Testis (tissue), 3 donors: ENCODE results near the gene TLK1. TPM values are rescaled to one million over a fixed set of nuclear protein-coding genes. Genes with fewer than 3 reads are reported as not detected.
"Not testable (repeated sequence)": the region's sequence is repeated elsewhere in the genome, so short reads cannot be mapped to it uniquely, and the experiment has no call there.

Source experiments
- DNase-seq: peaks from one replicate; pipeline ENCODE4 v3.0.0-alpha.2; 2019
- H3K27ac ChIP-seq, 2 donors: fragments of 200-600 bp; sonication (generic); one replicate each; pipeline ENCODE4 v1.5.1; 2019
- H3K27me3 ChIP-seq: fragments of 200-600 bp; sonication (generic); one replicate; pipeline ENCODE4 v1.5.1; 2019
- H3K36me3 ChIP-seq: fragments of 200-600 bp; sonication (generic); one replicate; pipeline ENCODE4 v1.5.1; 2017; ENCODE audit warnings: low read depth; ENCODE audit errors: missing control alignments
- H3K4me1 ChIP-seq: fragments of 200-600 bp; sonication (generic); one replicate; pipeline ENCODE4 v1.5.1; 2019
- H3K4me3 ChIP-seq, 2 donors: fragments of 200-600 bp; sonication (generic); one replicate each; pipeline ENCODE4 v1.5.1; 2017 to 2019
- H3K9me3 ChIP-seq: fragments of 200-600 bp; sonication (generic); one replicate; pipeline ENCODE4 v1.5.1; 2017
- POLR2A ChIP-seq: fragments of 450-650 bp; IDR thresholded peaks from one replicate; pipeline ENCODE4 v1.6.1; 2017; ENCODE audit warnings: antibody characterized with exemption, mild to moderate bottlenecking, moderate library complexity
- WGBS, 2 donors: methylation state at CpG; one replicate each; pipeline ENCODE4 v1.1.5; 2018; 5-methylcytosine and 5-hydroxymethylcytosine counted together
- intact Hi-C: fragments of 100-400 bp; cut with DNase I; formaldehyde crosslinking; loops from one replicate; pipeline ENCODE4 v1.15.1; 2023; ENCODE audit warnings: low total_unique reads
- polyA plus RNA-seq: library from polyadenylated mRNA; stranded (reverse); fragments of 350-450 nt; fragmentation: Illumina TruSeq; extraction: RNeasy Lipid Tissue Mini Kit (QIAGEN cat#74804); gene quantifications from one replicate; pipeline ENCODE4 v1.2.3, GENCODE V29; 2014; ENCODE audit warnings: low read depth, low replicate concordance; ENCODE audit not compliant: insufficient read depth
- total RNA-seq, 2 donors: library from RNA; depleted of rRNA; stranded (reverse); fragments of >200 nt; gene quantifications; one replicate each; pipeline ENCODE4 v1.2.3, GENCODE V29; 2016
- TF ChIP-seq, protein P1 (sequence below), 3 experiments: fragments of 450-650 bp in 2 of 3; fragments of 200-600 bp in 1 of 3; sonication (generic) in 1 of 3; IDR thresholded peaks; one replicate each; pipeline ENCODE4 v1.5.1; 2016 to 2019; ENCODE audit warnings: antibody characterized with exemption in 3 of 3, mild to moderate bottlenecking in 2 of 3, moderate library complexity in 1 of 3

The TLK1 gene
- total and polyA plus RNA-seq, 3 donors from 2014 or later: 36.8 to 112 (median 110) TPM

DNA sequence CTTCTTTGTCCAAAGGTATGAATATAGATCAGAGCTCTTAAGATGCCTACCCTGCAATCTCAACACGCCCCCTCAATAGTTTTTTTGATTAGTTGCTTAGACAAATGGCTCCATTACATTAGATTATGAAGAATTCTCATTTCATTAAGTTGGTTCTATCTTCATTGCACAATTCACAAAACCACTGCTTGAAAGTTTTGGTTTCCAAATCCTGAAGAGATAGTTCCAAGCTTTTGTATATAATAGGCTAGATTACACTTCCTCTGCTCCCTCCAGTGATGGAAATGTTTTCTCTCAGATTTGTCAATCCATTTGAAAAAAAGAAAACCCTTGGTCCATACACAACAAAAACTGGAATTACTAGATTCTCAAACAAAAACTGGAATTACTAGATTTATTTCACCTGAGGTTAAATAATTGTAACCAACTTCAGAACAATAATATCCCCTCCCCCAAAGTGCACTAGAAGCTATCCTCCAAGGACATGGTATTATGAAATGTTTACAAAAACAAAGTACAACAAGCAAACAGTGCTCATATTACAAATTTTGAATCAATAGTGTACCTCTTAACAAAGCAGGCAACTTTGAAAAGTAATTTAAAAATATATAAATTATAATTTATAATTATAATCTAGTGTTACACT lies 6.8 kb upstream of the TLK1 start:
- Histone ChIP-seq H3K27ac (no peak overlapping the region), H3K4me1 (peaks cover 7% of the 10 kb centered on the region), H3K27me3 (no peaks in the 10 kb centered on the region), H3K4me3 (no peak overlapping the region), H3K36me3 (no peaks in the 10 kb centered on the region), H3K9me3 (no peaks in the 10 kb centered on the region)
- WGBS, 2 donors: 81 to 89% methylated on average over 1 of the region's 1 CpG
- TF ChIP-seq, protein P1, sequence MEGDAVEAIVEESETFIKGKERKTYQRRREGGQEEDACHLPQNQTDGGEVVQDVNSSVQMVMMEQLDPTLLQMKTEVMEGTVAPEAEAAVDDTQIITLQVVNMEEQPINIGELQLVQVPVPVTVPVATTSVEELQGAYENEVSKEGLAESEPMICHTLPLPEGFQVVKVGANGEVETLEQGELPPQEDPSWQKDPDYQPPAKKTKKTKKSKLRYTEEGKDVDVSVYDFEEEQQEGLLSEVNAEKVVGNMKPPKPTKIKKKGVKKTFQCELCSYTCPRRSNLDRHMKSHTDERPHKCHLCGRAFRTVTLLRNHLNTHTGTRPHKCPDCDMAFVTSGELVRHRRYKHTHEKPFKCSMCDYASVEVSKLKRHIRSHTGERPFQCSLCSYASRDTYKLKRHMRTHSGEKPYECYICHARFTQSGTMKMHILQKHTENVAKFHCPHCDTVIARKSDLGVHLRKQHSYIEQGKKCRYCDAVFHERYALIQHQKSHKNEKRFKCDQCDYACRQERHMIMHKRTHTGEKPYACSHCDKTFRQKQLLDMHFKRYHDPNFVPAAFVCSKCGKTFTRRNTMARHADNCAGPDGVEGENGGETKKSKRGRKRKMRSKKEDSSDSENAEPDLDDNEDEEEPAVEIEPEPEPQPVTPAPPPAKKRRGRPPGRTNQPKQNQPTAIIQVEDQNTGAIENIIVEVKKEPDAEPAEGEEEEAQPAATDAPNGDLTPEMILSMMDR (IDR thresholded peaks at IDR 0.05): no peak
- no peak for TF ChIP-seq POLR2A
- intact Hi-C loops: no loop called here
- DNase-seq: no peak

DNA sequence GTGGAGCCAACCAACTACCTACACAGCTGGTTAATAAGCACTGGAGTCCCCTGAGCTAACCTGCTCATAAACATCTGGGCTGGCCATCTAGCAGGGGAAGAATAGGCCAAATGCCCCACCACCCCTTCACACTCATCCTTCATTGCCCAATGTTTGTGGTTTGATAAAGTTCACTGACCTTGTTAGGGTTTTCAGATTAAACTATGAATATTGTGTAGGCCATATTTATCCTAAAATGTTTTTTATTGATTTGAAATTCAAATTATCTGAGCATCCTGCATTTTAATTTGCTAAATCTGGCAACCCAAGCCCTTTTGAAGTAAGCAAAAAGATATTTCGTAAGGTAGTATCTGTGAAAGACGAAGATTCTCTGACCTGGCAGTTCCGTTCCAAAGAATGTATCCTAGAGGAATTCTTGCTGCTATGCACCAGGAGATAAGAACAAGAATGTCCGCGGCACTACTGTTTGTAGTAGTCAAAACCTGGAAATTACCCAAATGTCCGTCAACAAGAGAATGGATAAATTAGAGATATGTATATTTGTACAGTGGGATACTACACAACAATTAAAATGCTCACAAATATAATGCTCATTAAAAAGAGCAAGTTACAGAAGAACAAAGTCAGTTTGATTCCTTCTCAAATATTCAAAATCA lies 5.8 kb upstream of the TLK1 start:
- H3K36me3 ChIP-seq: no peaks in the 10 kb centered on the region
- no peak overlapping the region for H3K27ac ChIP-seq
- intact Hi-C loops: no loop called here
- 62 to 70% methylated on average over 6 of the region's 6 CpGs for WGBS, 2 donors
- no peaks in the 10 kb centered on the region for H3K9me3 ChIP-seq
- no peak for DNase-seq
- no peak for TF ChIP-seq POLR2A
- TF ChIP-seq, protein P1 (IDR thresholded peaks at IDR 0.05): no peak
- no peaks in the 10 kb centered on the region for H3K27me3 ChIP-seq
- peaks cover 13% of the 10 kb centered on the region for H3K4me1 ChIP-seq
- H3K4me3 ChIP-seq: no peak overlapping the region

DNA sequence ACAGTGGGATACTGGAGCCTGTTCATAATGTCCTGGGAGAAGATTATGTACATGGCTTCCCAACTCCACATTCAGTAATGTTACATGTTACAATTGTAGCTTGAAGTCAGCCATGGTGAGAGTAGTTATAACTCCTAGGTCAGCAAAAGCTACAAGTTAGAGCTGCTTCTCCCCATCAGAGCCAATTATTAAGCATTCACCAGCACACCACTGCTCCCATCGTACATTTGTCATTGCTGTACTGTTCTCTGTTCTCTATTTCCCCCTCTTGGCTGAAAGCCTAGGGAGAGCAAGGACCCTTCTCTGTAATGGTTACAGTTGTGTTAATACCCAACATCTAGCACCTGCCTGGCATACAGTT lies 5.3 kb upstream of the TLK1 start:
- Histone ChIP-seq H3K4me1 (peaks cover 13% of the 10 kb centered on the region), H3K9me3 (no peaks in the 10 kb centered on the region), H3K36me3 (no peaks in the 10 kb centered on the region), H3K27me3 (no peaks in the 10 kb centered on the region), H3K27ac (no peak overlapping the region), H3K4me3 (no peak overlapping the region)
- no peak for TF ChIP-seq POLR2A
- DNase-seq: no peak
- 80 to 83% methylated on average over 1 of the region's 1 CpG for WGBS, 2 donors
- intact Hi-C loops: no loop called here

DNA sequence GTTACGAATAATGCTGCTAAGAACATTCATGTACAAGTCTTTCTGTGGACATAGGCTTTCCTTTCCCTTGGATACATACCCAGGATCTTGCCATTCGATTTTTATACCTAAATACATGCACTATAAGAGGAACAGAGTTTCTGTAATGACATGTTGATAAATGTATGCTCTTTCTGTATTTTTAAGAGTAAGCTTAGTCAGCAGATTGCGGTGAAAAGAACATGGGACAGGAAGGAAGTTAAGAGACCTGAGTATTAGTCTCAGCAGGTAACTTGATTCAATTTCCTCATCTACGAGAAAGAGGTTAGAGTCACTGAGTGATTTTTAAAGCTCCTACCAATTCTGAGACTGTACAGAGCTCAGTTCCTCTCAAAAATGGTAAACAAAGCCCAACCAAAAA lies 2.6 kb upstream of the TLK1 start:
- H3K4me1 ChIP-seq: peaks cover 16% of the 10 kb centered on the region
- no peak overlapping the region for H3K27ac ChIP-seq
- WGBS, 2 donors: 83 to 85% methylated on average over 4 of the region's 4 CpGs
- intact Hi-C loops: no loop called here
- no peaks in the 10 kb centered on the region for H3K27me3 ChIP-seq
- no peaks in the 10 kb centered on the region for H3K9me3 ChIP-seq
- no peak for DNase-seq
- TF ChIP-seq POLR2A: no peak
- TF ChIP-seq, protein P1 (IDR thresholded peaks at IDR 0.05): no peak
- H3K4me3 ChIP-seq: no peak overlapping the region
- no peaks in the 10 kb centered on the region for H3K36me3 ChIP-seq

DNA sequence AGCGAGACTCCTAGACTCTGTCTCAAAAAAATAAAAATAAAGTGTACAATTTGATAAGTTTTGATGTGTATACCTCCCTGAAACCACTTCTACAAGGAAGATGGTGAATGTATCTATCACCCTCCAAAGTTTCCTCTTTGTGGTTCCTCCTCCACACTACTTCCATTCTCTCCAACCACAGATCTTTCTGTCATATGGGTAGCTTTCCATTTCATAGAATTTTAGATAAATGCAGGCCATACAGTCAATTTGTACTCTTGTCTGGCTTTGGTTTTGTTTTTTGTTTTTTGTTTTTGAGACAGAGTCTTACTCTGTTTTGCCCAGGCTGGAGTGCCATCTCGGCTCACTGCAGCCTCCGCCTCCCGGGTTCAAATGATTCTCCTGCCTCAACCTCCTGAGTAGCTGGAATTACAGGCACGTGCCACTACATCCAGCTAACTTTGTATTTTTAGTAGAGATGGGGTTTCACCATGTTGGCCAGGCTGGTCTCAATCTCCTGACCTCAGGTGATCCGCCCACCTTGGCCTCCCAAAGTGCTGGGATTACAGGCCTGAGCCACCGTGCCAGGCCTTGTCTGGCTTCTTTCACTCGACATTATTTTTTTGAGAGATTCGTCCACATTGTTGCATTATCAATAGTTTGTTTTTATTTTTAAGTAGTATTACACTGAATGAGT lies 2.0 kb upstream of the TLK1 start:
- WGBS, 2 donors: 81 to 82% methylated on average over 9 of the region's 9 CpGs
- DNase-seq, H3K27me3 ChIP-seq, H3K36me3 ChIP-seq, H3K9me3 ChIP-seq, H3K4me3 ChIP-seq, intact Hi-C loops: not testable (repeated sequence)
- peak overlapping the region; percentile 51 to 99 for H3K27ac ChIP-seq
- H3K4me1 ChIP-seq: peaks cover 20% of the 10 kb centered on the region
